IPS-20b (cell line): ENCODE data around the gene SRP9.
"Not testable (repeated sequence)": the region's sequence is repeated elsewhere in the genome, so short reads cannot be mapped to it uniquely, and the experiment has no call there.

ENCODE experiments used
- H3K27ac ChIP-seq: one replicate; pipeline ENCODE4 v1.5.1; 2013; ENCODE audit warnings: low read length
- H3K27me3 ChIP-seq: 2 replicates; pipeline ENCODE4 v1.6.1; 2013; ENCODE audit warnings: mild to moderate bottlenecking, low read length, inconsistent platforms; ENCODE audit not compliant: insufficient read depth
- H3K36me3 ChIP-seq: 2 replicates; pipeline ENCODE4 v1.6.1; 2013; ENCODE audit warnings: low read depth, mild to moderate bottlenecking, inconsistent platforms, low read length, moderate library complexity; ENCODE audit not compliant: insufficient read depth
- H3K4me1 ChIP-seq: 2 replicates; pipeline ENCODE4 v1.6.1; 2013; ENCODE audit warnings: mild to moderate bottlenecking, control low read depth, inconsistent platforms, low read length, moderate library complexity; ENCODE audit not compliant: insufficient read depth
- H3K4me3 ChIP-seq: 2 replicates; pipeline ENCODE4 v1.5.1; 2013; ENCODE audit warnings: mild to moderate bottlenecking, low read length, inconsistent platforms
- H3K9ac ChIP-seq: 2 replicates; pipeline ENCODE4 v1.6.1; 2013; ENCODE audit warnings: low read depth, mild to moderate bottlenecking, inconsistent platforms, low read length, moderate library complexity
- H3K9me3 ChIP-seq: 2 replicates; pipeline ENCODE4 v1.6.1; 2013; ENCODE audit warnings: mild to moderate bottlenecking, low read depth, low read length, inconsistent platforms; ENCODE audit not compliant: insufficient read depth

Gene SRP9

GRCh38 chr1:225822655-225823403 is 45.2 kb downstream of the SRP9 start:
- H3K27me3 ChIP-seq: no peaks in the 10 kb centered on the region
- no peak overlapping the region for H3K27ac ChIP-seq

GRCh38 chr1:225823811-225824261 is 46.2 kb downstream of the SRP9 start:
- H3K27ac ChIP-seq: no peak overlapping the region
- H3K27me3 ChIP-seq: no peaks in the 10 kb centered on the region
- peaks cover 7% of the 10 kb centered on the region; the same call in 1 of the 2 replicates for H3K4me1 ChIP-seq
- no peaks in the 10 kb centered on the region for H3K36me3 ChIP-seq
- H3K9me3 ChIP-seq: no peaks in the 10 kb centered on the region
- H3K4me3 ChIP-seq: no peak overlapping the region
- no peak overlapping the region for H3K9ac ChIP-seq

More at GRCh38 chr1:225822655-225823403, 45.2 kb downstream of the SRP9 start:
- Histone ChIP-seq H3K4me3 (no peak overlapping the region), H3K4me1 (peaks cover 14% of the 10 kb centered on the region; the same call in 1 of the 2 replicates), H3K36me3 (no peaks in the 10 kb centered on the region), H3K9me3 (no peaks in the 10 kb centered on the region), H3K9ac (no peak overlapping the region)

- no peak overlapping the region for H3K4me3 ChIP-seq
- no peaks in the 10 kb centered on the region for H3K27me3 ChIP-seq
- H3K4me1 ChIP-seq: peaks cover 7% of the 10 kb centered on the region; the same call in 1 of the 2 replicates
- no peaks in the 10 kb centered on the region for H3K9me3 ChIP-seq
- H3K9ac ChIP-seq: no peak overlapping the region
- no peak overlapping the region for H3K27ac ChIP-seq
- H3K36me3 ChIP-seq: no peaks in the 10 kb centered on the region
These were observed 46.9 kb downstream of the SRP9 start for GRCh38 chr1:225824533-225824941.

GRCh38 chr1:225825078-225825477 is 47.5 kb downstream of the SRP9 start:
- no peak overlapping the region for H3K4me3 ChIP-seq
- peaks cover 7% of the 10 kb centered on the region; the same call in 1 of the 2 replicates for H3K4me1 ChIP-seq
- no peak overlapping the region for H3K27ac ChIP-seq
- no peaks in the 10 kb centered on the region for H3K9me3 ChIP-seq
- H3K9ac ChIP-seq: no peak overlapping the region
- H3K36me3 ChIP-seq: no peaks in the 10 kb centered on the region
- no peaks in the 10 kb centered on the region for H3K27me3 ChIP-seq

GRCh38 chr1:225825607-225826007 is 48.0 kb downstream of the SRP9 start:
- no peak overlapping the region for H3K27ac ChIP-seq
- H3K9ac ChIP-seq: no peak overlapping the region
- no peaks in the 10 kb centered on the region for H3K27me3 ChIP-seq
- peaks cover 7% of the 10 kb centered on the region; the same call in 1 of the 2 replicates for H3K4me1 ChIP-seq
- no peaks in the 10 kb centered on the region for H3K36me3 ChIP-seq
- H3K9me3 ChIP-seq: no peaks in the 10 kb centered on the region
- H3K4me3 ChIP-seq: no peak overlapping the region

GRCh38 chr1:225827076-225827475 is 49.5 kb downstream of the SRP9 start:
- no peak overlapping the region for H3K27ac ChIP-seq

GRCh38 chr1:225828706-225829345 is 51.2 kb downstream of the SRP9 start:
- no peak overlapping the region for H3K27ac ChIP-seq
- no peaks in the 10 kb centered on the region for H3K9me3 ChIP-seq
- no peak overlapping the region for H3K4me3 ChIP-seq
- no peaks in the 10 kb centered on the region for H3K27me3 ChIP-seq
- peaks cover 18% of the 10 kb centered on the region for H3K36me3 ChIP-seq
- H3K4me1 ChIP-seq: peaks cover 7% of the 10 kb centered on the region; the same call in 1 of the 2 replicates
- no peak overlapping the region for H3K9ac ChIP-seq

More at GRCh38 chr1:225827076-225827475, 49.5 kb downstream of the SRP9 start:
- Histone ChIP-seq H3K4me1 (peaks cover 7% of the 10 kb centered on the region; the same call in 1 of the 2 replicates), H3K4me3 (no peak overlapping the region), H3K9me3 (no peaks in the 10 kb centered on the region), H3K36me3 (peaks cover 7% of the 10 kb centered on the region), H3K9ac (no peak overlapping the region), H3K27me3 (no peaks in the 10 kb centered on the region)

GRCh38 chr1:225830841-225831240 is 53.2 kb downstream of the SRP9 start:
- Histone ChIP-seq H3K27ac (no peak overlapping the region), H3K4me3 (no peak overlapping the region), H3K9me3 (no peaks in the 10 kb centered on the region), H3K27me3 (no peaks in the 10 kb centered on the region), H3K9ac (no peak overlapping the region), H3K4me1 (0 out of 2 replicates have a peak, but pooled peaks cover 4% of the 10 kb centered on the region), H3K36me3 (peaks cover 18% of the 10 kb centered on the region)

- H3K9me3 ChIP-seq: no peaks in the 10 kb centered on the region
- no peak overlapping the region for H3K27ac ChIP-seq
- H3K36me3 ChIP-seq: peaks cover 26% of the 10 kb centered on the region
- H3K9ac ChIP-seq: no peak overlapping the region
- no peak overlapping the region for H3K4me3 ChIP-seq
- no peaks in the 10 kb centered on the region for H3K4me1 ChIP-seq
- H3K27me3 ChIP-seq: no peaks in the 10 kb centered on the region
These were observed 57.0 kb downstream of the SRP9 start for GRCh38 chr1:225834417-225835329.

- H3K27ac ChIP-seq: no peak overlapping the region
These were observed 58.2 kb downstream of the SRP9 start for GRCh38 chr1:225835856-225836255.

GRCh38 chr1:225836296-225836695 is 58.7 kb downstream of the SRP9 start:
- peaks cover 38% of the 10 kb centered on the region for H3K36me3 ChIP-seq
- not testable (repeated sequence) for H3K9me3 ChIP-seq, H3K4me3 ChIP-seq, H3K9ac ChIP-seq, H3K27me3 ChIP-seq, H3K27ac ChIP-seq, H3K4me1 ChIP-seq

More at GRCh38 chr1:225835856-225836255, 58.2 kb downstream of the SRP9 start:
- H3K27me3 ChIP-seq: no peaks in the 10 kb centered on the region
- H3K4me1 ChIP-seq: no peaks in the 10 kb centered on the region
- H3K36me3 ChIP-seq: peaks cover 36% of the 10 kb centered on the region
- no peaks in the 10 kb centered on the region for H3K9me3 ChIP-seq
- no peak overlapping the region for H3K9ac ChIP-seq
- no peak overlapping the region for H3K4me3 ChIP-seq
